K562 treated with DMSO at 1 percent for 48 hours (cell line): ENCODE measurements around the gene EHD3. TPM values are rescaled to one million over a fixed set of nuclear protein-coding genes. Genes with fewer than 3 reads are reported as not detected.

ENCODE experiments used
- total RNA-seq: library from RNA; unstranded; fragments of 300-600 nt; gene quantifications from 2 replicates; pipeline ENCODE4 v1.2.3, GENCODE V29; 2022; ENCODE audit warnings: low replicate concordance; ENCODE audit errors: extremely low read depth

Gene EHD3
- not detected in 2 replicates for total RNA-seq

GRCh38 chr2:31233741-31234682, at the start of gene EHD3:
Gene EHD3 (plus strand): TSS chr2:31234152. CDS start chr2:31234622, 470 bp downstream.

GRCh38 chr2:31217465-31218200, 16.3 kb upstream of the EHD3 start, which contains the start of gene CAPN14:
Gene CAPN14 (minus strand): TSS chr2:31217515. CDS start chr2:31205447, 12,068 bp downstream.

Other genes with a start within 250 kb of the EHD3 start
- not detected in 2 replicates for gene GALNT14, start 95.7 kb upstream of the EHD3 start, total RNA-seq
- not detected in 2 replicates for gene CAPN14, start 16.6 kb upstream of the EHD3 start, total RNA-seq
- gene XDH, start 180.6 kb downstream of the EHD3 start, total RNA-seq: not detected in 2 replicates